SK-N-SH treated with all-trans-retinoic acid at 6 μM for 48 hours (cell line): ENCODE results near the gene TRIM21.

ENCODE experiments used
- ATAC-seq: fragments of 200-7000 bp; cut with Tn5 transposase; 3 replicates; pipeline ENCODE4 v1.9.1; 2020; ENCODE audit warnings: mild to moderate bottlenecking, moderate library complexity
- ARNTL ChIP-seq: fragments of 450-650 bp; formaldehyde crosslinking; IDR thresholded peaks from 2 replicates; pipeline ENCODE4 v1.5.0; 2020; ENCODE audit warnings: low read depth, mild to moderate bottlenecking, moderate library complexity, borderline replicate concordance
- BACH2 ChIP-seq: fragments of 250-450 bp; sonication (Bioruptor Pico); IDR thresholded peaks from 2 replicates; pipeline ENCODE4 v1.9.0; 2021; ENCODE audit warnings: mild to moderate bottlenecking, borderline replicate concordance
- CSDC2 ChIP-seq: fragments of 250-450 bp; sonication (Bioruptor Pico); IDR thresholded peaks from 2 replicates; pipeline ENCODE4 v1.5.0; 2020; ENCODE audit warnings: mild to moderate bottlenecking, moderate library complexity
- CSRNP3 ChIP-seq: fragments of 250-450 bp; sonication (Bioruptor Pico); IDR thresholded peaks from 2 replicates; pipeline ENCODE4 v1.5.1; 2021; ENCODE audit warnings: mild to moderate bottlenecking, moderate library complexity
- ESRRG ChIP-seq: fragments of 250-450 bp; sonication (Bioruptor Pico); IDR thresholded peaks from 2 replicates; pipeline ENCODE4 v1.6.1; 2021; ENCODE audit warnings: mild to moderate bottlenecking
- GLIS3 ChIP-seq: fragments of 250-450 bp; sonication (Bioruptor Pico); IDR thresholded peaks from 2 replicates; pipeline ENCODE4 v1.5.0; 2020; ENCODE audit warnings: mild to moderate bottlenecking, moderate library complexity
- OSR1 ChIP-seq: fragments of 250-450 bp; sonication (Bioruptor Pico); IDR thresholded peaks from 2 replicates; pipeline ENCODE4 v1.8.0; 2022; ENCODE audit warnings: moderate library complexity, mild to moderate bottlenecking, inconsistent platforms
- PPARA ChIP-seq: fragments of 250-450 bp; sonication (Bioruptor Pico); IDR thresholded peaks from 2 replicates; pipeline ENCODE4 v1.5.0; 2020; ENCODE audit warnings: mild to moderate bottlenecking, borderline replicate concordance
- RARB ChIP-seq: fragments of 250-450 bp; sonication (Bioruptor Pico); IDR thresholded peaks from 2 replicates; pipeline ENCODE4 v1.8.0; 2021; ENCODE audit warnings: mild to moderate bottlenecking, moderate library complexity
- SNAI2 ChIP-seq: fragments of 250-450 bp; sonication (Bioruptor Pico); IDR thresholded peaks from 2 replicates; pipeline ENCODE4 v1.5.0; 2020; ENCODE audit warnings: mild to moderate bottlenecking, moderate library complexity
- TCF4 ChIP-seq: fragments of 250-450 bp; sonication (Bioruptor Pico); IDR thresholded peaks from 2 replicates; pipeline ENCODE4 v1.8.0; 2021; ENCODE audit warnings: mild to moderate bottlenecking, moderate library complexity, borderline replicate concordance
- TOX ChIP-seq: fragments of 250-450 bp; sonication (Bioruptor Pico); IDR thresholded peaks from 2 replicates; pipeline ENCODE4 v1.8.0; 2021; ENCODE audit warnings: mild to moderate bottlenecking, moderate library complexity, borderline replicate concordance
- ZC3H10 ChIP-seq: fragments of 250-450 bp; sonication (Bioruptor Pico); IDR thresholded peaks from 2 replicates; pipeline ENCODE4 v1.5.1; 2021; ENCODE audit warnings: mild to moderate bottlenecking, moderate library complexity
- ZFP3 ChIP-seq: fragments of 250-450 bp; sonication (Bioruptor Pico); IDR thresholded peaks from 2 replicates; pipeline ENCODE4 v1.5.0; 2020; ENCODE audit warnings: mild to moderate bottlenecking, moderate library complexity
- ZFP30 ChIP-seq: fragments of 450-650 bp; formaldehyde crosslinking; IDR thresholded peaks from 2 replicates; pipeline ENCODE4 v1.5.0; 2022; ENCODE audit warnings: mild to moderate bottlenecking, moderate library complexity
- ZNF565 ChIP-seq: fragments of 450-650 bp; formaldehyde crosslinking; conservative IDR thresholded peaks from 2 replicates; pipeline ENCODE4 v1.5.0; 2020; ENCODE audit warnings: low read depth, mild to moderate bottlenecking, moderate library complexity
- ZNF70 ChIP-seq: fragments of 450-650 bp; formaldehyde crosslinking; IDR thresholded peaks from 2 replicates; pipeline ENCODE4 v1.5.0; 2020; ENCODE audit warnings: mild to moderate bottlenecking, moderate library complexity
- ZNF8 ChIP-seq: fragments of 450-650 bp; formaldehyde crosslinking; IDR thresholded peaks from 2 replicates; pipeline ENCODE4 v1.5.0; 2020; ENCODE audit warnings: mild to moderate bottlenecking, moderate library complexity
- TF ChIP-seq, protein P1 (sequence below): fragments of 250-450 bp; sonication (Bioruptor Pico); IDR thresholded peaks from 2 replicates; pipeline ENCODE4 v1.8.0; 2021; ENCODE audit warnings: low read depth, mild to moderate bottlenecking, moderate library complexity, borderline replicate concordance
- TF ChIP-seq, protein P2 (sequence below): fragments of 250-450 bp; sonication (Bioruptor Pico); IDR thresholded peaks from 2 replicates; pipeline ENCODE4 v1.5.0; 2020; ENCODE audit warnings: mild to moderate bottlenecking, moderate library complexity
- TF ChIP-seq, protein P3 (sequence below): fragments of 250-450 bp; sonication (Bioruptor Pico); IDR thresholded peaks from 2 replicates; pipeline ENCODE4 v1.8.0; 2020; ENCODE audit warnings: mild to moderate bottlenecking, moderate library complexity, borderline replicate concordance

Gene TRIM21

DNA sequence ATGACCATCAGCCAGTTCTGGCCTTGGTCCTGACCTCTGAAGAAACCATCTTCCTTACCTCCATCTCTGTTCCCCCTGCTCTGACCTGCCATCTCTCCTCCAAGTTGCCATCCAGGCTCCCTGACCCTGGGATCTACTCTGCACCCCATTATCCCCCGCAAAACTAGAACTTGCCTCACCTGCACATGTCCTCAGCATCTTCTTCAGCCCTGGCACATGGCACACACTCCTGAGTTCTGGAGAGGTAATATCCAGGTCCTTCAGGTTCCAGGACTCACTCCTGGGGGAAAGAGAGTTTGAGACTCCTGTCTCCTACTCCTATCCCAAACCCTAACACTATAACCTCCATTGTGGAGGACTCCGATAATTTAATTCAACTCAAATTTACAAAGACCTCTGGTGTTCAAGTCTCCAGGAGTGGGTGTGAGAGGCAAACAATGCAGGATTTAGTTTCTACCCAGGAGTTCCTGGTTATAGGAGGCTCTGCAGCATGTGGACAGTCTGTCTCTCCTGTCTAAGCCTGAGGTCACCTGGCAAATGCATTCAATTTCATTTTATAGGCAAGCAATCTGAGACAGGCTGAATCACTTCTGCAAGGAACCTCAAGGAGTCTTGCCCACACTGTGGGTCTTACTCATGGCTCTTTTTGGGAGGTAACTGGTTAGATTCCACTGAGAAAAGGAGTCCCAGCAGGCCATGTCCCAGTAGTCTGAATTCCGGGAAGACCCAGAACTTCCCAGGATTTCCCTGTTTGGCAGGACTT, 7.3 kb downstream of the TRIM21 start:
- no peak for TF ChIP-seq BACH2
- no peak for TF ChIP-seq GLIS3 (CRISPR knock-in tag)
- no peak for ATAC-seq

- ATAC-seq, result no peak
- TF ChIP-seq ESRRG (CRISPR knock-in tag), result no peak
- TF ChIP-seq, protein P1, sequence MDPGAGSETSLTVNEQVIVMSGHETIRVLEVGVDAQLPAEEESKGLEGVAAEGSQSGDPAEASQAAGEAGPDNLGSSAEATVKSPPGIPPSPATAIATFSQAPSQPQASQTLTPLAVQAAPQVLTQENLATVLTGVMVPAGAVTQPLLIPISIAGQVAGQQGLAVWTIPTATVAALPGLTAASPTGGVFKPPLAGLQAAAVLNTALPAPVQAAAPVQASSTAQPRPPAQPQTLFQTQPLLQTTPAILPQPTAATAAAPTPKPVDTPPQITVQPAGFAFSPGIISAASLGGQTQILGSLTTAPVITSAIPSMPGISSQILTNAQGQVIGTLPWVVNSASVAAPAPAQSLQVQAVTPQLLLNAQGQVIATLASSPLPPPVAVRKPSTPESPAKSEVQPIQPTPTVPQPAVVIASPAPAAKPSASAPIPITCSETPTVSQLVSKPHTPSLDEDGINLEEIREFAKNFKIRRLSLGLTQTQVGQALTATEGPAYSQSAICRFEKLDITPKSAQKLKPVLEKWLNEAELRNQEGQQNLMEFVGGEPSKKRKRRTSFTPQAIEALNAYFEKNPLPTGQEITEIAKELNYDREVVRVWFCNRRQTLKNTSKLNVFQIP (CRISPR knock-in tag), result no peak
- TF ChIP-seq ZC3H10, result no peak
- no peak for TF ChIP-seq CSDC2
- TF ChIP-seq ZFP3 (CRISPR knock-in tag), result no peak
- no peak for TF ChIP-seq TCF4 (CRISPR knock-in tag)
- no peak for TF ChIP-seq ZNF8 (CRISPR knock-in tag)
- TF ChIP-seq SNAI2 (CRISPR knock-in tag), result no peak
- TF ChIP-seq OSR1, result no peak
- no peak for TF ChIP-seq RARB
- TF ChIP-seq ZNF565, result no peak
- TF ChIP-seq, protein P2, sequence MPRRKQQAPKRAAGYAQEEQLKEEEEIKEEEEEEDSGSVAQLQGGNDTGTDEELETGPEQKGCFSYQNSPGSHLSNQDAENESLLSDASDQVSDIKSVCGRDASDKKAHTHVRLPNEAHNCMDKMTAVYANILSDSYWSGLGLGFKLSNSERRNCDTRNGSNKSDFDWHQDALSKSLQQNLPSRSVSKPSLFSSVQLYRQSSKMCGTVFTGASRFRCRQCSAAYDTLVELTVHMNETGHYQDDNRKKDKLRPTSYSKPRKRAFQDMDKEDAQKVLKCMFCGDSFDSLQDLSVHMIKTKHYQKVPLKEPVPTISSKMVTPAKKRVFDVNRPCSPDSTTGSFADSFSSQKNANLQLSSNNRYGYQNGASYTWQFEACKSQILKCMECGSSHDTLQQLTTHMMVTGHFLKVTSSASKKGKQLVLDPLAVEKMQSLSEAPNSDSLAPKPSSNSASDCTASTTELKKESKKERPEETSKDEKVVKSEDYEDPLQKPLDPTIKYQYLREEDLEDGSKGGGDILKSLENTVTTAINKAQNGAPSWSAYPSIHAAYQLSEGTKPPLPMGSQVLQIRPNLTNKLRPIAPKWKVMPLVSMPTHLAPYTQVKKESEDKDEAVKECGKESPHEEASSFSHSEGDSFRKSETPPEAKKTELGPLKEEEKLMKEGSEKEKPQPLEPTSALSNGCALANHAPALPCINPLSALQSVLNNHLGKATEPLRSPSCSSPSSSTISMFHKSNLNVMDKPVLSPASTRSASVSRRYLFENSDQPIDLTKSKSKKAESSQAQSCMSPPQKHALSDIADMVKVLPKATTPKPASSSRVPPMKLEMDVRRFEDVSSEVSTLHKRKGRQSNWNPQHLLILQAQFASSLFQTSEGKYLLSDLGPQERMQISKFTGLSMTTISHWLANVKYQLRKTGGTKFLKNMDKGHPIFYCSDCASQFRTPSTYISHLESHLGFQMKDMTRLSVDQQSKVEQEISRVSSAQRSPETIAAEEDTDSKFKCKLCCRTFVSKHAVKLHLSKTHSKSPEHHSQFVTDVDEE (CRISPR knock-in tag), result no peak
- no peak for TF ChIP-seq ZNF70 (CRISPR knock-in tag)
- TF ChIP-seq CSRNP3 (CRISPR knock-in tag), result no peak
- no peak for TF ChIP-seq ZFP30 (CRISPR knock-in tag)
- TF ChIP-seq, all 23 proteins: peak for 0
Measured at GRCh38 chr11:4381901-4382300, 11.6 kb downstream of the TRIM21 start.

DNA sequence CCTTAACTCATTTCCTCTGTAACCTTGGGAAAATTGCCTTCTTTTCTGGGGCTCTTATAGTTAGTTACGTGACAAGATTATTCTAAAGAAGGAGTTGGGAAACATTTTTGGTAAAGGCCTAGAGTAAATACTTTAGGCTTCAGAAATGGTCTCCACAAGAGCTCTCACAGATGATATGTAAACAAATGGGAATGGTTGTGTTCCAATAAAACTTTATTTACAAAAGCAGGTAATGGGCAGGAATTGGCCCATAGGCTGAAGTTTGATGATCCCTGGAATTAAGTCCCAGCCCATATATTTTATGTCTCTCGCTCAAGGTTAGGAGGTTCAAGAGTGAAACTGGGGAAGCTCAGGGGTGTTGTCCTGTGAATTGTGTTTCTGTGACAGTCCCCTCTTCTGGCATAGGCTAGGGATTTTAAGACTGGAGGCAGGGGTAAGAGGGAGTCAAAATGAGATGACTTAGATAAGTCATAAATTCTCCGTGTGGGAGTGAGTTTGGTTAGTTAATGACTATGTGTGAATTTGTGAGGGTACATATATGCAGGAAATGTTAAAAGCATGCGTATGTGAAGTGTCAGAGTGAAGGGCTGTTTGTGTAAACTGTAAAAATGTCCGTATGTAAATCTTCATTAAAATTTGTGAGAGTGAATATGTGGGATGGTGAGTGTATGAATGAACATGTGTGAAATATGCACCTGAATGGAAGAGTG, 17.9 kb downstream of the TRIM21 start:
- ATAC-seq, result no peak
- TF ChIP-seq, protein P1 (CRISPR knock-in tag), result no peak
- TF ChIP-seq ARNTL (CRISPR knock-in tag), result no peak

GRCh38 chr11:4370166-4370565, 23.3 kb downstream of the TRIM21 start:
- ATAC-seq, result no peak

More at GRCh38 chr11:4370166-4370565, 23.3 kb downstream of the TRIM21 start:
- TF ChIP-seq, protein P3, sequence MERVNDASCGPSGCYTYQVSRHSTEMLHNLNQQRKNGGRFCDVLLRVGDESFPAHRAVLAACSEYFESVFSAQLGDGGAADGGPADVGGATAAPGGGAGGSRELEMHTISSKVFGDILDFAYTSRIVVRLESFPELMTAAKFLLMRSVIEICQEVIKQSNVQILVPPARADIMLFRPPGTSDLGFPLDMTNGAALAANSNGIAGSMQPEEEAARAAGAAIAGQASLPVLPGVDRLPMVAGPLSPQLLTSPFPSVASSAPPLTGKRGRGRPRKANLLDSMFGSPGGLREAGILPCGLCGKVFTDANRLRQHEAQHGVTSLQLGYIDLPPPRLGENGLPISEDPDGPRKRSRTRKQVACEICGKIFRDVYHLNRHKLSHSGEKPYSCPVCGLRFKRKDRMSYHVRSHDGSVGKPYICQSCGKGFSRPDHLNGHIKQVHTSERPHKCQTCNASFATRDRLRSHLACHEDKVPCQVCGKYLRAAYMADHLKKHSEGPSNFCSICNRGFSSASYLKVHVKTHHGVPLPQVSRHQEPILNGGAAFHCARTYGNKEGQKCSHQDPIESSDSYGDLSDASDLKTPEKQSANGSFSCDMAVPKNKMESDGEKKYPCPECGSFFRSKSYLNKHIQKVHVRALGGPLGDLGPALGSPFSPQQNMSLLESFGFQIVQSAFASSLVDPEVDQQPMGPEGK (CRISPR knock-in tag), result no peak
- TF ChIP-seq TOX (CRISPR knock-in tag), result no peak
- no peak for TF ChIP-seq ESRRG (CRISPR knock-in tag)
- TF ChIP-seq PPARA (CRISPR knock-in tag), result no peak
- TF ChIP-seq, protein P1 (CRISPR knock-in tag), result no peak
- TF ChIP-seq ZC3H10, result no peak
- no peak for TF ChIP-seq ZFP3 (CRISPR knock-in tag)
- TF ChIP-seq ZNF8 (CRISPR knock-in tag), result no peak
- TF ChIP-seq OSR1, result no peak
- TF ChIP-seq CSRNP3 (CRISPR knock-in tag), result no peak
- no peak for TF ChIP-seq ARNTL (CRISPR knock-in tag)
- no peak for TF ChIP-seq CSDC2
- TF ChIP-seq ZFP30 (CRISPR knock-in tag), result no peak
